ENCODE results near the gene TMEM131. TPM values are rescaled to one million over a fixed set of nuclear protein-coding genes. Genes with fewer than 3 reads are reported as not detected.

The TMEM131 gene
- total RNA-seq, 1 donor from 2014 or later: 35.3 TPM

- Histone ChIP-seq H4K20me1 (ENCODE audit: insufficient read depth, low read length) (no peaks in the 10 kb centered on the region), H3K4me3 (ENCODE audit: insufficient read depth, low read depth, low read length) (no peak overlapping the region), H3K9ac (ENCODE audit: low read length) (no peak overlapping the region), H3K27me3 (ENCODE audit: insufficient read depth, low read length) (peaks cover 2% of the 10 kb centered on the region), H2AFZ (ENCODE audit: low read depth, low read length) (no peak overlapping the region), H3K4me2 (ENCODE audit: low read length) (no peak overlapping the region), H3K79me2 (ENCODE audit: insufficient read depth, low read length) (no peaks in the 10 kb centered on the region), H3K27ac (ENCODE audit: low read depth, low read length) (no peak overlapping the region), H3K4me1 (ENCODE audit: insufficient read depth, low read length) (no peaks in the 10 kb centered on the region), H3K9me3 (ENCODE audit: insufficient read depth, low read depth, low read length) (no peaks in the 10 kb centered on the region), H3K36me3 (ENCODE audit: insufficient read depth, low read length) (no peaks in the 10 kb centered on the region)
- Mint-ChIP-seq H3K9me3 (ENCODE audit: unreplicated experiment) (peaks cover 5% of the 10 kb centered on the region), H3K4me3 (ENCODE audit: unreplicated experiment) (no peak overlapping the region), H3K27ac (ENCODE audit: unreplicated experiment) (no peak overlapping the region), H3K27me3 (ENCODE audit: low read depth, unreplicated experiment) (peaks cover 30% of the 10 kb centered on the region), H3K36me3 (ENCODE audit: low read depth, unreplicated experiment) (peaks cover 4% of the 10 kb centered on the region), H3K4me1 (ENCODE audit: low read depth, unreplicated experiment) (no peaks in the 10 kb centered on the region)
- TF ChIP-seq CTCF (IDR thresholded peaks at IDR 0.05; ENCODE audit: insufficient read depth, low read depth, low read length) (no peak), EZH2 (IDR thresholded peaks at IDR 0.05; ENCODE audit: insufficient read depth, low read length) (no peak)
- DNase-seq (ENCODE audit: low read depth) (no peak), FAIRE-seq (no peak)
These were observed 273.5 kb downstream of the TMEM131 start for GRCh38 chr2:97722227-97722626.

DNA sequence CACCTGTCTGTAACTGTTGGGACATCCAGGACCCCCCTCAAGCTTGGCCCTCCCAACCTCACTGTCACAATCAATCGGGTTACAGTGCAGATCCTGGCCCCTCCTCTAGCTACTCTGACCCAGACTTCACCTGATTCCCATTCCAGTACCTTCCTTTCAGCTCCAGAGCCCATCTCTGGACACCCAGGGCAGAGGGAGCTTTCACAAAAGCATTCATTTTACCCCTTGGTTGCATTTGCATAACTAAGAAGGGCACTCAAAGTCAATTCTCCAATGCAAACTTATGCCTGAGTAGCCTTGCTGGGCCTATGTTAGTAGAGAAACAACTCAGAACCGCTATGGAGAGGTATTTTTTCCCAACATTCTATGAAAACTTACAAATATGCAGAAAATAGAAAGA is 275.0 kb downstream of the TMEM131 start:
- H3K4me3 ChIP-seq (ENCODE audit: insufficient read depth, low read depth, low read length): no peak overlapping the region
- H3K36me3 Mint-ChIP-seq (ENCODE audit: low read depth, unreplicated experiment): no peaks in the 10 kb centered on the region
- no peaks in the 10 kb centered on the region for H3K9me3 Mint-ChIP-seq (ENCODE audit: unreplicated experiment)
- no peak overlapping the region for H3K27ac ChIP-seq (ENCODE audit: low read depth, low read length)
- no peak overlapping the region for H3K27ac Mint-ChIP-seq (ENCODE audit: unreplicated experiment)
- H2AFZ ChIP-seq (ENCODE audit: low read depth, low read length): no peak overlapping the region
- no peak overlapping the region for H3K4me2 ChIP-seq (ENCODE audit: low read length)
- no peak overlapping the region for H3K9ac ChIP-seq (ENCODE audit: low read length)
- H3K79me2 ChIP-seq (ENCODE audit: insufficient read depth, low read length): no peaks in the 10 kb centered on the region
- peaks cover 33% of the 10 kb centered on the region for H3K27me3 Mint-ChIP-seq (ENCODE audit: low read depth, unreplicated experiment)
- H3K4me3 Mint-ChIP-seq (ENCODE audit: unreplicated experiment): no peak overlapping the region
- H3K36me3 ChIP-seq (ENCODE audit: insufficient read depth, low read length): no peaks in the 10 kb centered on the region
- DNase-seq (ENCODE audit: low read depth): no peak
- H3K9me3 ChIP-seq (ENCODE audit: insufficient read depth, low read depth, low read length): no peaks in the 10 kb centered on the region
- FAIRE-seq: no peak
- TF ChIP-seq EZH2 (IDR thresholded peaks at IDR 0.05; ENCODE audit: insufficient read depth, low read length): no peak
- TF ChIP-seq CTCF (IDR thresholded peaks at IDR 0.05; ENCODE audit: insufficient read depth, low read depth, low read length): no peak
- peaks cover 2% of the 10 kb centered on the region for H3K27me3 ChIP-seq (ENCODE audit: insufficient read depth, low read length)
- no peaks in the 10 kb centered on the region for H3K4me1 Mint-ChIP-seq (ENCODE audit: low read depth, unreplicated experiment)
- no peaks in the 10 kb centered on the region for H3K4me1 ChIP-seq (ENCODE audit: insufficient read depth, low read length)
- H4K20me1 ChIP-seq (ENCODE audit: insufficient read depth, low read length): no peaks in the 10 kb centered on the region

- peak overlapping the region; percentile 34 for H3K27ac Mint-ChIP-seq (ENCODE audit: unreplicated experiment)
- DNase-seq (ENCODE audit: low read depth) (no peak), FAIRE-seq (no peak)
- no peaks in the 10 kb centered on the region for H3K36me3 Mint-ChIP-seq (ENCODE audit: low read depth, unreplicated experiment)
- peaks cover 34% of the 10 kb centered on the region for H3K27me3 Mint-ChIP-seq (ENCODE audit: low read depth, unreplicated experiment)
- no peak overlapping the region for H3K27ac ChIP-seq (ENCODE audit: low read depth, low read length)
- no peak overlapping the region for H2AFZ ChIP-seq (ENCODE audit: low read depth, low read length)
- H3K4me2 ChIP-seq (ENCODE audit: low read length): no peak overlapping the region
- H3K9me3 Mint-ChIP-seq (ENCODE audit: unreplicated experiment): no peaks in the 10 kb centered on the region
- peaks cover 2% of the 10 kb centered on the region for H3K27me3 ChIP-seq (ENCODE audit: insufficient read depth, low read length)
- no peaks in the 10 kb centered on the region for H3K79me2 ChIP-seq (ENCODE audit: insufficient read depth, low read length)
- H3K36me3 ChIP-seq (ENCODE audit: insufficient read depth, low read length): no peaks in the 10 kb centered on the region
- TF ChIP-seq CTCF (IDR thresholded peaks at IDR 0.05; ENCODE audit: insufficient read depth, low read depth, low read length) (no peak), EZH2 (IDR thresholded peaks at IDR 0.05; ENCODE audit: insufficient read depth, low read length) (no peak)
- no peak overlapping the region for H3K4me3 Mint-ChIP-seq (ENCODE audit: unreplicated experiment)
- H3K4me1 Mint-ChIP-seq (ENCODE audit: low read depth, unreplicated experiment): no peaks in the 10 kb centered on the region
- H3K4me3 ChIP-seq (ENCODE audit: insufficient read depth, low read depth, low read length): no peak overlapping the region
- no peaks in the 10 kb centered on the region for H3K9me3 ChIP-seq (ENCODE audit: insufficient read depth, low read depth, low read length)
- no peak overlapping the region for H3K9ac ChIP-seq (ENCODE audit: low read length)
- no peaks in the 10 kb centered on the region for H4K20me1 ChIP-seq (ENCODE audit: insufficient read depth, low read length)
- H3K4me1 ChIP-seq (ENCODE audit: insufficient read depth, low read length): no peaks in the 10 kb centered on the region
These were observed 276.2 kb downstream of the TMEM131 start for GRCh38 chr2:97719362-97720155.

Measured in astrocyte (in vitro differentiated cells and primary cell).